ENCODE measurements around the gene IGDCC3.

The IGDCC3 gene

GRCh38 chr15:65305776-65306175 lies 72.0 kb downstream of the IGDCC3 start:
- TF ChIP-seq ZFX (IDR thresholded peaks at IDR 0.05; ENCODE audit: borderline replicate concordance), result no peak
- no peak for TF ChIP-seq CTCF (IDR thresholded peaks at IDR 0.05)
- H3K27ac ChIP-seq, result peak overlapping the region; percentile 93

GRCh38 chr15:65305150-65305758 lies 72.5 kb downstream of the IGDCC3 start:
- TF ChIP-seq CTCF (IDR thresholded peaks at IDR 0.05) (no peak), ZFX (IDR thresholded peaks at IDR 0.05; ENCODE audit: borderline replicate concordance) (no peak)
- H3K27ac ChIP-seq, result peak overlapping the region; percentile 93

- peak within 1 kb of the TSS; percentile 93 for H3K27ac ChIP-seq
- TF ChIP-seq CTCF (IDR thresholded peaks at IDR 0.05), result peak; percentile 94
- TF ChIP-seq ZFX (IDR thresholded peaks at IDR 0.05; ENCODE audit: borderline replicate concordance), result no peak
Observed at GRCh38 chr15:65304381-65305149, 73.2 kb downstream of the IGDCC3 start, which contains the start of gene RNU5B-1. Gene RNU5B-1 (plus strand): TSS chr15:65304677.

- TF ChIP-seq CTCF (IDR thresholded peaks at IDR 0.05) (no peak; the same call in none of the 2 replicates), ZFX (IDR thresholded peaks at IDR 0.05; ENCODE audit: borderline replicate concordance) (no peak)
- H3K27ac ChIP-seq, result peak overlapping the region; percentile 93
Observed at GRCh38 chr15:65303687-65304380, 74.0 kb downstream of the IGDCC3 start.

GRCh38 chr15:65302061-65302460 lies 75.7 kb downstream of the IGDCC3 start:
- 0 out of 2 replicates have a peak overlapping the region, but pooled peaks have one; percentile 8 for H3K27ac ChIP-seq
- TF ChIP-seq ZFX (IDR thresholded peaks at IDR 0.05; ENCODE audit: borderline replicate concordance), result no peak
- no peak for TF ChIP-seq CTCF (IDR thresholded peaks at IDR 0.05)

- no peak for TF ChIP-seq CTCF (IDR thresholded peaks at IDR 0.05)
- no peak overlapping the region for H3K27ac ChIP-seq
Observed at GRCh38 chr15:65300924-65301441, 76.8 kb downstream of the IGDCC3 start.

Data from 22Rv1 (cell line).